ENCODE data around the gene TEX261.

The TEX261 gene

GRCh38 chr2:70988726-70989648 is 5.7 kb downstream of the TEX261 start:
- Histone ChIP-seq H3K27ac (replicated peaks) (no peak overlapping the region), H3K27me3 (ENCODE audit: insufficient read depth, poor library complexity, severe bottlenecking) (no peaks in the 10 kb centered on the region), H3K4me3 (replicated peaks; ENCODE audit: insufficient read depth, low read length) (no peak overlapping the region)
- no peak for DNase-seq (ENCODE audit: low read depth in 1 of 2, low spot score in 1 of 2)
- TF ChIP-seq SPI1 (IDR thresholded peaks at IDR 0.05; ENCODE audit: borderline replicate concordance, low read depth) (no peak), REST (IDR thresholded peaks at IDR 0.05; ENCODE audit: insufficient replicate concordance, low read depth) (no peak), POLR2AphosphoS5 (IDR thresholded peaks at IDR 0.05; ENCODE audit: low read depth) (no peak), GABPA (IDR thresholded peaks at IDR 0.05; ENCODE audit: low read depth) (no peak)
- TF ChIP-seq, protein P1, sequence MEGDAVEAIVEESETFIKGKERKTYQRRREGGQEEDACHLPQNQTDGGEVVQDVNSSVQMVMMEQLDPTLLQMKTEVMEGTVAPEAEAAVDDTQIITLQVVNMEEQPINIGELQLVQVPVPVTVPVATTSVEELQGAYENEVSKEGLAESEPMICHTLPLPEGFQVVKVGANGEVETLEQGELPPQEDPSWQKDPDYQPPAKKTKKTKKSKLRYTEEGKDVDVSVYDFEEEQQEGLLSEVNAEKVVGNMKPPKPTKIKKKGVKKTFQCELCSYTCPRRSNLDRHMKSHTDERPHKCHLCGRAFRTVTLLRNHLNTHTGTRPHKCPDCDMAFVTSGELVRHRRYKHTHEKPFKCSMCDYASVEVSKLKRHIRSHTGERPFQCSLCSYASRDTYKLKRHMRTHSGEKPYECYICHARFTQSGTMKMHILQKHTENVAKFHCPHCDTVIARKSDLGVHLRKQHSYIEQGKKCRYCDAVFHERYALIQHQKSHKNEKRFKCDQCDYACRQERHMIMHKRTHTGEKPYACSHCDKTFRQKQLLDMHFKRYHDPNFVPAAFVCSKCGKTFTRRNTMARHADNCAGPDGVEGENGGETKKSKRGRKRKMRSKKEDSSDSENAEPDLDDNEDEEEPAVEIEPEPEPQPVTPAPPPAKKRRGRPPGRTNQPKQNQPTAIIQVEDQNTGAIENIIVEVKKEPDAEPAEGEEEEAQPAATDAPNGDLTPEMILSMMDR (IDR thresholded peaks at IDR 0.05; ENCODE audit: insufficient read depth, low read length) = no peak

DNA sequence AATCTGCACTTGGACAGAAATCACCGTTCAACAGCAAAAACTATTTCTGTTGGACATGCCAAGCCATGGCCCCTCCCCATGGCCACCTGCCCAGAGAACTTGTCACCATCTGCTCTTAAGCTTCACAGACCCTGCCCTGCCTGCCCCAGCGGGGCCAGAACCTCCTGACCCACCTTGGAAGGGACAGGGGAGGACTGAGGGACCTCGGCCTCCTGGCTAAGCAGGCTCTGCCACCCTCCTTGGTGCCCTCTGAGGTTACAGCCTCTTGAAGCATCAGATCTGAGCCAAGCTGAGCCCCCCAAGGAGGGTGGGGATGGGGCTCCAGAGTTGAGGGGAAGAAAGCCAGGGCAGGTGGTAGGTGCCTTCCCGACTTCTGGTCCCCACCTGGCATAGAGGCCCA is 6.5 kb downstream of the TEX261 start:
- no peak for DNase-seq (ENCODE audit: low read depth in 1 of 2, low spot score in 1 of 2)
- H3K27me3 ChIP-seq (ENCODE audit: insufficient read depth, poor library complexity, severe bottlenecking) = no peaks in the 10 kb centered on the region
- no peak overlapping the region for H3K4me3 ChIP-seq (replicated peaks; ENCODE audit: insufficient read depth, low read length)
- no peak overlapping the region for H3K27ac ChIP-seq (replicated peaks)
- TF ChIP-seq POLR2AphosphoS5 (IDR thresholded peaks at IDR 0.05; ENCODE audit: low read depth) = no peak
- TF ChIP-seq, protein P1 (IDR thresholded peaks at IDR 0.05; ENCODE audit: insufficient read depth, low read length) = no peak

DNA sequence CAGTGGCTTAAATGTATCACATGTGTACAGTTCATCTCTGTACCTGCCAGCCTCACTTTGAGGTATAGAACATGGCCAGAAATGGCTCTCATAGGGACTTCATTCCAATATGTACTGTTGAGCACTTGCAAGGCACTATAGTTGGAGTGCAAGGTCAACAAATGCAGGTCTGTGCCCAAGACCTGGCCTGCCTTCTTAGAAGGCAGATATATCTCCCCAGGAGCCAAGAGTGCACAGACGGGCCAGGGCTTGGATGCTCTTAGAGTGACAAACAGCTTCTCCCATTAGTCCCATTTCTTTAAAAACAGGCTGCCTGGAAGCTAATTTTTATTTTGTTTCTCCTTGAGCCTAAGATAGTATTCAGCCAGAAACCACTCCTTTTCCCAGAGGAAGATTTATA is 7.3 kb downstream of the TEX261 start:
- TF ChIP-seq GABPA (IDR thresholded peaks at IDR 0.05; ENCODE audit: low read depth) (no peak), REST (IDR thresholded peaks at IDR 0.05; ENCODE audit: insufficient replicate concordance, low read depth) (no peak), POLR2AphosphoS5 (IDR thresholded peaks at IDR 0.05; ENCODE audit: low read depth) (no peak), SPI1 (IDR thresholded peaks at IDR 0.05; ENCODE audit: borderline replicate concordance, low read depth) (no peak)
- TF ChIP-seq, protein P1 (IDR thresholded peaks at IDR 0.05; ENCODE audit: insufficient read depth, low read length) = no peak
- Histone ChIP-seq H3K27ac (replicated peaks) (no peak overlapping the region), H3K4me3 (replicated peaks; ENCODE audit: insufficient read depth, low read length) (no peak overlapping the region), H3K27me3 (ENCODE audit: insufficient read depth, poor library complexity, severe bottlenecking) (no peaks in the 10 kb centered on the region)
- no peak for DNase-seq (ENCODE audit: low read depth in 1 of 2, low spot score in 1 of 2)

Measured in HL-60 (cell line).